Neuronal stem cell (in vitro differentiated cells): Measurements from ENCODE around the gene GABRG3.

Source experiments
- DNase-seq: peaks from one replicate; pipeline ENCODE4 v3.0.0-alpha.2; 2013; ENCODE audit warnings: low spot score
- H2AFZ ChIP-seq: one replicate; pipeline ENCODE4 v1.6.1; 2013; ENCODE audit warnings: mild to moderate bottlenecking, low read length, inconsistent platforms
- H2AK5ac ChIP-seq: 2 replicates; pipeline ENCODE4 v1.6.1; 2013; ENCODE audit warnings: low read depth, mild to moderate bottlenecking, inconsistent platforms, low read length, moderate library complexity, mixed read lengths
- H2BK120ac ChIP-seq: 2 replicates; pipeline ENCODE4 v1.6.1; 2013; ENCODE audit warnings: low read depth, mild to moderate bottlenecking, inconsistent platforms, low read length, moderate library complexity, mixed read lengths
- H2BK12ac ChIP-seq: one replicate; pipeline ENCODE4 v1.6.1; 2013; ENCODE audit warnings: low read length, inconsistent platforms
- H2BK15ac ChIP-seq: 2 replicates; pipeline ENCODE4 v1.6.1; 2013; ENCODE audit warnings: mild to moderate bottlenecking, low read length, inconsistent platforms, mixed read lengths
- H2BK5ac ChIP-seq: one replicate; pipeline ENCODE4 v1.6.1; 2013; ENCODE audit warnings: inconsistent platforms, mild to moderate bottlenecking, low read length, moderate library complexity
- H3K14ac ChIP-seq: one replicate; pipeline ENCODE4 v1.6.1; 2013; ENCODE audit warnings: low read length, inconsistent platforms
- H3K18ac ChIP-seq: 2 replicates; pipeline ENCODE4 v1.6.1; 2013; ENCODE audit warnings: low read length, inconsistent platforms
- H3K23ac ChIP-seq: 2 replicates; pipeline ENCODE4 v1.6.1; 2013; ENCODE audit warnings: low read depth, mild to moderate bottlenecking, mixed read lengths, low read length, inconsistent platforms; ENCODE audit not compliant: poor library complexity
- H3K27ac ChIP-seq: replicated peaks from 3 replicates; pipeline ENCODE4 v1.5.1; 2013; ENCODE audit warnings: low read length, inconsistent platforms
- H3K27me3 ChIP-seq, 3 experiments: 2 replicates each; pipeline ENCODE4 v1.6.1; 2013; ENCODE audit warnings: low read length in 3 of 3, mild to moderate bottlenecking in 2 of 3, inconsistent platforms in 1 of 3, low read depth in 1 of 3, mixed read lengths in 1 of 3, moderate library complexity in 1 of 3; ENCODE audit not compliant: control insufficient read depth in 3 of 3, insufficient read depth in 3 of 3
- H3K36me3 ChIP-seq, 2 donors: replicated peaks in 1 of 2; 2 replicates each; pipeline ENCODE4 v1.6.1; 2013; ENCODE audit warnings: low read length in 2 of 2; ENCODE audit not compliant: control insufficient read depth in 2 of 2, insufficient read depth in 2 of 2
- H3K4ac ChIP-seq: 2 replicates; pipeline ENCODE4 v1.6.1; 2013; ENCODE audit warnings: inconsistent platforms, mild to moderate bottlenecking, low read length, moderate library complexity
- H3K4me1 ChIP-seq, 2 donors: 1 replicate in 1 of 2; 2 replicates in 1 of 2; pipeline ENCODE4 v1.6.1; 2013; ENCODE audit warnings: low read length in 2 of 2, low read depth in 1 of 2; ENCODE audit not compliant: control insufficient read depth in 2 of 2, insufficient read depth in 1 of 2
- H3K4me2 ChIP-seq: one replicate; pipeline ENCODE4 v1.6.1; 2013; ENCODE audit warnings: mild to moderate bottlenecking, low read length, inconsistent platforms; ENCODE audit not compliant: insufficient read depth, poor library complexity, severe bottlenecking
- H3K4me3 ChIP-seq, 2 donors: 2 replicates each; pipeline ENCODE4 v1.5.1; 2013; ENCODE audit warnings: low read length in 2 of 2, mild to moderate bottlenecking in 2 of 2, inconsistent platforms in 1 of 2, moderate library complexity in 1 of 2
- H3K79me1 ChIP-seq: one replicate; pipeline ENCODE4 v1.6.1; 2013; ENCODE audit warnings: low read depth, mild to moderate bottlenecking, inconsistent platforms, low read length, moderate library complexity
- H3K9ac ChIP-seq: one replicate; pipeline ENCODE4 v1.6.1; 2013; ENCODE audit warnings: mild to moderate bottlenecking, low read depth, low read length, inconsistent platforms; ENCODE audit not compliant: poor library complexity
- H3K9me3 ChIP-seq, 2 donors: replicated peaks in 1 of 2; 2 replicates each; pipeline versions ENCODE3 to v1.6.1; 2013; ENCODE audit warnings: low read length in 2 of 2, mild to moderate bottlenecking in 2 of 2, inconsistent platforms in 1 of 2, low read depth in 1 of 2, mixed read lengths in 1 of 2, moderate library complexity in 1 of 2; ENCODE audit not compliant: control insufficient read depth in 2 of 2, insufficient read depth in 1 of 2
- H4K8ac ChIP-seq: one replicate; pipeline ENCODE4 v1.6.1; 2013; ENCODE audit warnings: low read depth, mild to moderate bottlenecking, inconsistent platforms, low read length, moderate library complexity
- H4K91ac ChIP-seq: one replicate; pipeline ENCODE4 v1.6.1; 2013; ENCODE audit warnings: low read length, low read depth, mild to moderate bottlenecking, inconsistent platforms; ENCODE audit not compliant: poor library complexity
- WGBS, 2 donors: extraction: QIAGEN DNeasy Blood & Tissue Kit; methylation state at CpG; one replicate each; pipeline ENCODE4 v1.1.7; 2013; ENCODE audit warnings: missing lambda C conversion rate in 2 of 2, mixed read lengths in 1 of 2; ENCODE audit not compliant: insufficient read length in 2 of 2, insufficient replicate concordance in 1 of 2; ENCODE audit errors: extremely low coverage in 2 of 2; 5-methylcytosine and 5-hydroxymethylcytosine counted together

Gene GABRG3

GRCh38 chr15:26945046-26945445 lies 25.9 kb upstream of the GABRG3 start:
- no peak overlapping the region for H2BK15ac ChIP-seq
- H4K8ac ChIP-seq: no peak overlapping the region
- H3K18ac ChIP-seq: no peak overlapping the region
- no peak overlapping the region for H3K9ac ChIP-seq
- no peak overlapping the region for H2BK12ac ChIP-seq
- H3K79me1 ChIP-seq: no peaks in the 10 kb centered on the region
- no peak overlapping the region for H3K27ac ChIP-seq
- H3K4me3 ChIP-seq: no peak overlapping the region
- H4K91ac ChIP-seq: no peak overlapping the region
- H3K36me3 ChIP-seq: no peaks in the 10 kb centered on the region
- no peaks in the 10 kb centered on the region for H3K27me3 ChIP-seq
- H3K14ac ChIP-seq: no peak overlapping the region
- no peak overlapping the region for H3K23ac ChIP-seq
- H3K4ac ChIP-seq: no peak overlapping the region
- H2BK120ac ChIP-seq: no peak overlapping the region
- no peak overlapping the region for H3K4me2 ChIP-seq
- H2AFZ ChIP-seq: no peak overlapping the region
- no peak overlapping the region for H2BK5ac ChIP-seq
- WGBS, 2 donors: no CpG with 5 or more reads among the region's 13 CpGs
- peaks cover 0 to 1% of the 10 kb centered on the region in 2 donors for H3K4me1 ChIP-seq
- no peaks in the 10 kb centered on the region for H3K9me3 ChIP-seq
- no peak for DNase-seq
- H2AK5ac ChIP-seq: no peak overlapping the region

GRCh38 chr15:26950001-26950400 lies 21.0 kb upstream of the GABRG3 start:
- no peak for DNase-seq
- Histone ChIP-seq H2BK15ac (no peak overlapping the region), H3K4me1 (no peaks in the 10 kb centered on the region), H2AK5ac (no peak overlapping the region), H4K8ac (no peak overlapping the region), H3K14ac (no peak overlapping the region), H2AFZ (no peak overlapping the region), H3K18ac (no peak overlapping the region), H4K91ac (no peak overlapping the region), H3K36me3 (no peaks in the 10 kb centered on the region), H3K23ac (no peak overlapping the region), H3K4me3 (no peak overlapping the region), H3K9me3 (no peaks in the 10 kb centered on the region), H3K79me1 (no peaks in the 10 kb centered on the region), H3K9ac (no peak overlapping the region), H2BK12ac (no peak overlapping the region), H3K4ac (no peak overlapping the region), H3K27ac (no peak overlapping the region), H3K4me2 (no peak overlapping the region), H2BK5ac (no peak overlapping the region), H3K27me3 (no peaks in the 10 kb centered on the region), H2BK120ac (no peak overlapping the region)
- WGBS, 2 donors: no CpG with 5 or more reads among the region's 2 CpGs

- Histone ChIP-seq H2AFZ (no peak overlapping the region), H2BK15ac (no peak overlapping the region), H3K36me3 (no peaks in the 10 kb centered on the region), H4K91ac (no peak overlapping the region), H3K18ac (no peak overlapping the region), H3K4me3 (no peak overlapping the region), H3K14ac (no peak overlapping the region), H3K4me1 (no peaks in the 10 kb centered on the region), H3K27me3 (no peaks in the 10 kb centered on the region), H3K4ac (no peak overlapping the region), H4K8ac (no peak overlapping the region), H2AK5ac (no peak overlapping the region), H3K79me1 (no peaks in the 10 kb centered on the region), H3K27ac (no peak overlapping the region), H3K4me2 (no peak overlapping the region), H2BK120ac (no peak overlapping the region), H2BK12ac (no peak overlapping the region), H3K9me3 (no peaks in the 10 kb centered on the region), H2BK5ac (no peak overlapping the region), H3K23ac (no peak overlapping the region), H3K9ac (no peak overlapping the region)
- WGBS, 2 donors: no CpG with 5 or more reads among the region's 2 CpGs
- DNase-seq: no peak
Observed at GRCh38 chr15:26954403-26954802, 16.6 kb upstream of the GABRG3 start.

GRCh38 chr15:26967719-26968269 lies 3.2 kb upstream of the GABRG3 start:
- Histone ChIP-seq H2BK15ac (peak overlapping the region; percentile 85), H3K9ac (peak overlapping the region; percentile 81), H3K36me3 (no peaks in the 10 kb centered on the region), H3K9me3 (no peaks in the 10 kb centered on the region), H2AFZ (peak overlapping the region; percentile 61), H3K23ac (no peak overlapping the region), H4K8ac (peak overlapping the region; percentile 86), H3K18ac (peak overlapping the region; percentile 95), H3K27me3 (peaks cover 0 to 49% (median 7%) of the 10 kb centered on the region in 3 experiments), H3K4me1 (peaks cover 0 to 9% of the 10 kb centered on the region in 2 donors), H3K79me1 (no peaks in the 10 kb centered on the region), H3K14ac (peak overlapping the region; percentile 71), H3K4me3 (peak overlapping the region in 1 of 2 donors; percentile 87), H2BK120ac (no peak overlapping the region), H4K91ac (no peak overlapping the region), H2BK5ac (peak overlapping the region; percentile 53), H3K4ac (no peak overlapping the region), H2BK12ac (no peak overlapping the region), H2AK5ac (no peak overlapping the region), H3K27ac (peak overlapping the region; percentile 57), H3K4me2 (peak overlapping the region; percentile 69)
- WGBS, 2 donors: no CpG with 5 or more reads among the region's 48 CpGs
- peak; percentile 65 for DNase-seq
